CD4-positive, alpha-beta memory T cell (primary cell): ENCODE measurements around the gene PITX2. TPM values are rescaled to one million over a fixed set of nuclear protein-coding genes. Genes with fewer than 3 reads are reported as not detected.

Experiments
- CTCF ChIA-PET: fragments of 350-600 bp; sonication (Branson Sonifier 250); formaldehyde crosslinking; loops from one replicate; lab custom pipeline; 2021; ENCODE audit warnings: inconsistent platforms; ENCODE audit not compliant: partially characterized antibody; lab: Charles Lee
- POLR2A ChIA-PET: fragments of 350-600 bp; sonication (Branson Sonifier 250); formaldehyde crosslinking; loops from one replicate; lab custom pipeline; 2021; ENCODE audit not compliant: partially characterized antibody; lab: Charles Lee
- DNase-seq, 5 donors: peaks; one replicate each; pipeline versions ENCODE4 v3.0.0 to v3.0.0-alpha.2; 2020 to 2022; ENCODE audit warnings: mixed read lengths in 1 of 5
- H3K27ac ChIP-seq: one replicate; pipeline ENCODE4 v1.7.0; 2013; ENCODE audit warnings: low read depth, low read length
- H3K27me3 ChIP-seq: 2 replicates; pipeline ENCODE4 v1.7.0; 2013; ENCODE audit warnings: mild to moderate bottlenecking, low read length, moderate library complexity; ENCODE audit not compliant: insufficient read depth
- H3K36me3 ChIP-seq: 2 replicates; pipeline ENCODE4 v1.7.0; 2013; ENCODE audit warnings: mild to moderate bottlenecking, low read length, moderate library complexity; ENCODE audit not compliant: insufficient read depth
- H3K4me1 ChIP-seq: 2 replicates; pipeline ENCODE4 v1.7.0; 2013; ENCODE audit warnings: mild to moderate bottlenecking, low read length, moderate library complexity; ENCODE audit not compliant: insufficient read depth
- H3K4me3 ChIP-seq, 2 donors: one replicate each; pipeline ENCODE4 v1.7.0; 2013; ENCODE audit warnings: low read length in 2 of 2, mild to moderate bottlenecking in 1 of 2
- H3K9me3 ChIP-seq, 2 donors: one replicate each; pipeline ENCODE4 v1.7.0; 2013; ENCODE audit warnings: low read length in 2 of 2, control low read depth in 1 of 2; ENCODE audit not compliant: control insufficient read depth in 1 of 2
- H3K27ac Mint-ChIP-seq, 7 donors: one replicate each; pipeline ENCODE4 v1.8.0; 2020 to 2021; ENCODE audit warnings: mixed read lengths in 7 of 7, mild to moderate bottlenecking in 6 of 7, inconsistent platforms in 3 of 7, moderate library complexity in 3 of 7
- H3K27me3 Mint-ChIP-seq, 2 donors: one replicate each; pipeline ENCODE4 v1.8.0; 2020 to 2021; ENCODE audit warnings: mixed read lengths in 2 of 2
- H3K36me3 Mint-ChIP-seq, 2 donors: one replicate each; pipeline ENCODE4 v1.8.0; 2020 to 2021; ENCODE audit warnings: mixed read lengths in 2 of 2, inconsistent platforms in 1 of 2, mild to moderate bottlenecking in 1 of 2
- H3K4me1 Mint-ChIP-seq, 4 donors: one replicate each; pipeline ENCODE4 v1.8.0; 2020 to 2021; ENCODE audit warnings: mixed read lengths in 4 of 4, mild to moderate bottlenecking in 1 of 4
- H3K4me3 Mint-ChIP-seq, 8 donors: one replicate each; pipeline ENCODE4 v1.8.0; 2020 to 2021; ENCODE audit warnings: mixed read lengths in 8 of 8, mild to moderate bottlenecking in 7 of 8, moderate library complexity in 6 of 8, inconsistent platforms in 3 of 8
- H3K9me3 Mint-ChIP-seq, 8 donors: one replicate each; pipeline ENCODE4 v1.8.0; 2020 to 2021; ENCODE audit warnings: mixed read lengths in 8 of 8, mild to moderate bottlenecking in 5 of 8, inconsistent platforms in 3 of 8, moderate library complexity in 1 of 8
- intact Hi-C: fragments of 100-400 bp; cut with micrococcal nuclease; formaldehyde crosslinking; loops from one replicate; pipeline ENCODE4 v1.15.1; 2023
- polyA plus RNA-seq, 2 donors: library from polyadenylated mRNA; unstranded; fragments of 300-500 nt; fragmentation: Illumina TruSeq; gene quantifications; one replicate each; pipeline ENCODE4 v1.2.3, GENCODE V29; 2021
- total RNA-seq, 2 experiments: library from RNA; stranded (reverse); gene quantifications; one replicate each; pipeline ENCODE4 v1.2.3, GENCODE V29; 2021

The PITX2 gene
- total and polyA plus RNA-seq, 4 experiments from 2014 or later, result not detected

DNA sequence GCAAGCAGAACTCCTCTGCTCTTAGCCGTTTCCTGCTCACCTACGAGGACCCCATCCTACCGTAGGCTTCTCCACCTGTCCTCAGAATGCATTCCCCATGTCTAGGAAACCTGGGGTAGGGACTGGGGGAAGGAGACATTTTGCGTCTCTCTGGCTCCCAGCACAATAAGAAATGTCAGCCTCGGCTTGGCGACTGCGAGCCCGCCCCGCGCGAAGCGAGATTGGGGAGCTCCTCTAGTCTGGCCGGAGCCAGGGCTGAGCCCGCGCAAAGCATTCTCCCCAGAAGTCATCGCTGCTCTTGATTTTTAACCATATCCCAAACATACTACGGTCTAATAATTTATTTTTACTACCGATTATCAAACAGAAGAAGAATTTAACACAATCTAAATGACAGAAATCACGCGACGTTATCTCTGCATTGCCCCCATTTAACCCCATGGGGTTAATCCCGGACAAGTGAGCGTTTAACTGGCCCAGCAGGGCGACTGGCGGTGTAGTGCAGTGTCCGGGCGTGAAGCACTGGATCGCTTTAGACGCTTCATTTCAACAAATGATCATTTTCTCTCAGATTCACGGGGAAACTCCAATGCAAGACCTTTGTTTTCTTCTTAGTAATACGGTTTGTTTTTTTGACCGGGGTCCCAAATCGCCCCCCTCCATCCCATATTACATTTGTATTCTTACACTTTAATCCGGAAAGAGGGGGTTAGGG lies 8.0 kb upstream of the PITX2 start:
- no peaks in the 10 kb centered on the region for H3K36me3 ChIP-seq
- H3K4me3 ChIP-seq, result no peak overlapping the region
- no peaks in the 10 kb centered on the region for H3K9me3 ChIP-seq
- Mint-ChIP-seq H3K4me3 (peak overlapping the region in 6 of 8 donors; percentile 21 to 60 (median 51)), H3K4me1 (peaks cover 8 to 29% (median 16%) of the 10 kb centered on the region in 4 donors), H3K27ac (peak overlapping the region in 4 of 7 donors; percentile 60 to 77 (median 72)), H3K36me3 (peaks cover 0 to 7% of the 10 kb centered on the region in 2 donors), H3K9me3 (peaks cover 6 to 54% (median 39%) of the 10 kb centered on the region in 8 donors), H3K27me3 (peaks cover 64 to 66% of the 10 kb centered on the region in 2 donors)
- ChIA-PET POLR2A (no interaction called here), CTCF (no interaction called here)
- H3K27me3 ChIP-seq, result peaks cover 73% of the 10 kb centered on the region
- no peak for DNase-seq
- H3K4me1 ChIP-seq, result peaks cover 5% of the 10 kb centered on the region
- no peak overlapping the region for H3K27ac ChIP-seq
- intact Hi-C loops, result no loop called here

- Mint-ChIP-seq H3K27ac (peak overlapping the region in 3 of 7 donors; percentile 22 to 77 (median 66)), H3K27me3 (peaks cover 65 to 71% of the 10 kb centered on the region in 2 donors), H3K4me3 (peak overlapping the region in 2 of 8 donors; percentile 48 to 54), H3K36me3 (peaks cover 0 to 7% of the 10 kb centered on the region in 2 donors), H3K4me1 (peaks cover 8 to 29% (median 16%) of the 10 kb centered on the region in 4 donors), H3K9me3 (peaks cover 6 to 56% (median 38%) of the 10 kb centered on the region in 8 donors)
- ChIA-PET POLR2A (no interaction called here), CTCF (no interaction called here)
- H3K9me3 ChIP-seq, result no peaks in the 10 kb centered on the region
- no peaks in the 10 kb centered on the region for H3K36me3 ChIP-seq
- no peak overlapping the region for H3K27ac ChIP-seq
- no peak overlapping the region for H3K4me3 ChIP-seq
- H3K4me1 ChIP-seq, result peaks cover 5% of the 10 kb centered on the region
- intact Hi-C loops, result no loop called here
- peaks cover 78% of the 10 kb centered on the region for H3K27me3 ChIP-seq
- no peak for DNase-seq
These were observed 7.2 kb upstream of the PITX2 start for GRCh38 chr4:110629780-110630687.

- intact Hi-C loops, result no loop called here
- Histone ChIP-seq H3K4me1 (peaks cover 5% of the 10 kb centered on the region), H3K36me3 (no peaks in the 10 kb centered on the region), H3K27me3 (peaks cover 81% of the 10 kb centered on the region), H3K4me3 (no peak overlapping the region), H3K27ac (no peak overlapping the region), H3K9me3 (no peaks in the 10 kb centered on the region)
- CTCF ChIA-PET, result no interaction called here
- no peak overlapping the region for H3K4me3 Mint-ChIP-seq
- DNase-seq, result no peak
- H3K4me1 Mint-ChIP-seq, result peaks cover 8 to 29% (median 15%) of the 10 kb centered on the region in 4 donors
- H3K36me3 Mint-ChIP-seq, result peaks cover 0 to 7% of the 10 kb centered on the region in 2 donors
- H3K9me3 Mint-ChIP-seq, result peaks cover 6 to 55% (median 37%) of the 10 kb centered on the region in 8 donors
- POLR2A ChIA-PET, result no interaction called here
- H3K27me3 Mint-ChIP-seq, result peaks cover 67 to 72% of the 10 kb centered on the region in 2 donors
- H3K27ac Mint-ChIP-seq, result peak overlapping the region in 2 of 7 donors; percentile 53 to 80
These were observed 6.4 kb upstream of the PITX2 start for GRCh38 chr4:110629214-110629754.

DNA sequence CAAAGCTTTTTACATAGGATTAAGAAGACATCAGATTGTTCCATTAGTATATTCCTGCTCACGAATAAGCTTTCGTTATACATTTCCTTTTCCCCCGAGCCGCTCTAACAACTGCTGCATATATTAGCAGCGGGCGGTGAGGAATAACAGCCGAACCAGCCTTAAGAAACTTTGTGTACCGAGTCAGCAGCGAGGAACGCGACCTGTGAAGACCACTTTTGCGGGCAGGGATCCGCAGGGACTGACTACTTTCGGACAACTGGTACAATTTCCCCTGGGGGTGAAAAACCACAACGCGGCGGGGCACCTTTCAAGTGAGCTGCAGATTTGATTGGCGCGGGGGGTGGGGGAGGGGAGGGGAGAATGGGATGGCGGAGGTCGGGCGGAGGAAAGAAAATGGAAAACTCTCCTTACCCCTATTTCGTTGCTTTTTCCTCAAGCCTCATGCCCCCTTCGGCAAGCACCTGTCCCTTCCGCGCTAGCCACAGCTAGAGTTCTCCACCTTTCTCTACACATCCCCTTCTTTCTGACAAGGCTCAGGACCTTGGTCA lies 5.9 kb upstream of the PITX2 start:
- peak overlapping the region in 3 of 7 donors; percentile 12 to 80 (median 53) for H3K27ac Mint-ChIP-seq
- no peak overlapping the region for H3K4me3 ChIP-seq
- H3K9me3 Mint-ChIP-seq, result peaks cover 6 to 54% (median 38%) of the 10 kb centered on the region in 8 donors
- no peaks in the 10 kb centered on the region for H3K9me3 ChIP-seq
- H3K27ac ChIP-seq, result no peak overlapping the region
- H3K27me3 ChIP-seq, result peaks cover 80% of the 10 kb centered on the region
- no peak for DNase-seq
- peaks cover 5% of the 10 kb centered on the region for H3K4me1 ChIP-seq
- POLR2A ChIA-PET, result no interaction called here
- H3K27me3 Mint-ChIP-seq, result peaks cover 67 to 75% of the 10 kb centered on the region in 2 donors
- peaks cover 8 to 30% (median 15%) of the 10 kb centered on the region in 4 donors for H3K4me1 Mint-ChIP-seq
- CTCF ChIA-PET, result no interaction called here
- H3K4me3 Mint-ChIP-seq, result peak overlapping the region in 5 of 8 donors; percentile 12 to 61 (median 45)
- no peaks in the 10 kb centered on the region for H3K36me3 ChIP-seq
- intact Hi-C loops, result no loop called here
- H3K36me3 Mint-ChIP-seq, result peaks cover 0 to 7% of the 10 kb centered on the region in 2 donors

DNA sequence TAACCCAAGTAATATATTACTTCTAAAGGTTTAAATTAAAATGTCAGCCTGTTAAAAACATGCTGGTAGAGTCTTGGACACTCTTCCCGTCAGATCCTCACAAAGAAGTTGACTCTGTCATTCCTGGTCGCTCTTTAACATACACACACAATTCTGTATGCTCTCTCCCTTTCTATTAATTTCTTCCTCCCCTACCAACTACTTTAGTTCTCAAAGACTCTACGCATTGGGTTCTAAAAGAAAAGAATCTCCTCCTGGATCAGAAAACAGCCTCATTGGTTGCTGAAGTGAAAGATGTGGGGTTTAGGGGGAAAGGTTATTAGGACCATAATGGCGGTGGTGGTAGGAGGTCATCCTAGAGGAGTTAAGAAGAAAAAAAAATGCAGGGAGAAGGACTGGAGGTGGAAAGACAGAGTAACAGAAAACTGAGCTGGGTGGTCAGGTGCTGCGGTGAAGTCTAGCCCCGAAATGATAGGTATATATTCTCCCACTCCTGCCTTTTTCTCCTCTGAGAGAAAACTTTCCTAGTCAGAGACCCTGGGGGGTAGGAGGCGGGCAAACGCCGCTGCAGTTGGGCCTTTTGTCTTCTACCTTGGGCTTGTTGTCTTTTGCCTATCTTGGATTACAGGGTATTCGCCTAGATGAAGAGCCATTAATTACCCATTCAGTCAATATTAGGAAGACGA lies 5.2 kb upstream of the PITX2 start:
- Mint-ChIP-seq H3K4me3 (peak overlapping the region in 3 of 8 donors; percentile 1 to 61 (median 56)), H3K9me3 (peaks cover 6 to 54% (median 39%) of the 10 kb centered on the region in 8 donors), H3K36me3 (peaks cover 0 to 7% of the 10 kb centered on the region in 2 donors), H3K4me1 (peaks cover 10 to 30% (median 19%) of the 10 kb centered on the region in 4 donors), H3K27me3 (peaks cover 67 to 75% of the 10 kb centered on the region in 2 donors), H3K27ac (peak overlapping the region in 1 of 7 donors; percentile 12)
- Histone ChIP-seq H3K27me3 (peaks cover 80% of the 10 kb centered on the region), H3K36me3 (no peaks in the 10 kb centered on the region), H3K4me1 (peaks cover 5% of the 10 kb centered on the region), H3K9me3 (no peaks in the 10 kb centered on the region), H3K27ac (no peak overlapping the region), H3K4me3 (no peak overlapping the region)
- intact Hi-C loops, result no loop called here
- ChIA-PET CTCF (no interaction called here), POLR2A (no interaction called here)
- no peak for DNase-seq

DNA sequence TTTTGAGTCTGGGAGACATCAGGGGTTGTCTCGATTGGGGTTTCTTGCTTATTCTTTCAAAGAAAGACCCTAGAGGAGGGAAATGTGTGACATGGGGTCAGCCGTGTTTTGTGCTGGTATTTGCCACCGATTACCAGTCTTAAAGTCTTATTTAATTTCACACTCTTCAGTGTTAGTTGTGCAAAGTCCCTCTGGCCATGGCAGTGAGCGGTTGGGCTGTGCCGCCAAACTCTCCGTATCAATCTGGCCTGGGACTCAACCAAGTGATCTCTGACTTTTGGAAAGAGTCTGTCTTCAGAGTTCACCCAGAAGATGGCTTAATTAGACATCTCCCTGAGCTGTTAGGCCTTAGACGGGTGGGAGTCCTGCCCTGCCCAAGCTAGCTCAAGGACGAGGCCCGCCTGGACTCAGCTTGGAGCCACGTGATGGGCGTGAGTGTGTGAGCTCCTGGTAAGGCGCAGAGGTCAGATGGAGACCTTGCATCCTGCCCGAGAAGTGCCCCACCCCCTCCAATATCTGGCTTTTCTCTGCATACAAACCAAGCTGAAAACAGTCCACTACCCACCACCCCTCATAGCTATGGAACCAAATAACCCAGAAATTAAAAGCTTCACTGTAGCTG lies 3.8 kb upstream of the PITX2 start:
- DNase-seq, result no peak
- Mint-ChIP-seq H3K9me3 (peaks cover 6 to 54% (median 38%) of the 10 kb centered on the region in 8 donors), H3K27me3 (peaks cover 69 to 74% of the 10 kb centered on the region in 2 donors), H3K4me3 (no peak overlapping the region), H3K36me3 (peaks cover 0 to 7% of the 10 kb centered on the region in 2 donors), H3K27ac (no peak overlapping the region), H3K4me1 (peaks cover 9 to 33% (median 19%) of the 10 kb centered on the region in 4 donors)
- CTCF ChIA-PET, result no interaction called here
- Histone ChIP-seq H3K27ac (no peak overlapping the region), H3K36me3 (no peaks in the 10 kb centered on the region), H3K4me1 (peaks cover 12% of the 10 kb centered on the region), H3K27me3 (peaks cover 79% of the 10 kb centered on the region), H3K9me3 (no peaks in the 10 kb centered on the region), H3K4me3 (no peak overlapping the region)
- POLR2A ChIA-PET, result no interaction called here
- intact Hi-C loops, result no loop called here
